PC-9 (cell line): ENCODE measurements around the gene SLC25A25. TPM values are rescaled to one million over a fixed set of nuclear protein-coding genes. Genes with fewer than 3 reads are reported as not detected.

ENCODE experiments used
- BruUV-seq: library from RNA; stranded (reverse); fragments of 400-500 nt; replicated peaks from 2 replicates; lab custom pipeline; 2021; lab: Mats Ljungman, UMichigan
- CTCF ChIA-PET: fragments of 300-600 bp; sonication (Branson Sonifier 250); formaldehyde crosslinking; loops from one replicate; lab custom pipeline; 2022; ENCODE audit warnings: antibody characterized with exemption; lab: Charles Lee
- POLR2A ChIA-PET: fragments of 300-600 bp; sonication (Branson Sonifier 250); formaldehyde crosslinking; loops from one replicate; lab custom pipeline; 2022; ENCODE audit warnings: antibody characterized with exemption; ENCODE audit not compliant: unreplicated experiment; lab: Charles Lee
- DNase-seq, 2 experiments: peaks; one replicate each; pipeline versions ENCODE4 v3.0.0 to v3.0.0-alpha.2; 2015 to 2022; ENCODE audit warnings: mixed read lengths in 1 of 2
- H2AFZ ChIP-seq: fragments of 200-600 bp; sonication (generic); 2 replicates; pipeline ENCODE4 v1.8.1; 2017; ENCODE audit warnings: antibody characterized with exemption
- H3F3A ChIP-seq: fragments of 200-600 bp; sonication (generic); 2 replicates; pipeline ENCODE4 v1.8.1; 2017; ENCODE audit warnings: antibody characterized with exemption, mild to moderate bottlenecking, low read depth; ENCODE audit not compliant: insufficient read depth
- H3K27ac ChIP-seq: fragments of 200-600 bp; sonication (generic); 2 replicates; pipeline ENCODE4 v1.6.1; 2016; ENCODE audit warnings: mixed run types
- H3K27me3 ChIP-seq: fragments of 200-600 bp; sonication (generic); 2 replicates; pipeline ENCODE4 v1.6.1; 2016; ENCODE audit warnings: low read depth, mixed run types; ENCODE audit not compliant: insufficient read depth
- H3K36me3 ChIP-seq: fragments of 200-600 bp; sonication (generic); 2 replicates; pipeline ENCODE4 v1.6.1; 2016; ENCODE audit warnings: low read depth, mixed run types
- H3K4me1 ChIP-seq: fragments of 200-600 bp; sonication (generic); replicated peaks from 2 replicates; pipeline ENCODE4 v1.6.1; 2016; ENCODE audit warnings: mixed run types; ENCODE audit not compliant: insufficient read depth
- H3K4me2 ChIP-seq: fragments of 200-600 bp; sonication (generic); 2 replicates; pipeline ENCODE4 v1.6.1; 2017; ENCODE audit warnings: mixed run types
- H3K4me3 ChIP-seq: fragments of 200-600 bp; sonication (generic); 2 replicates; pipeline ENCODE4 v1.6.1; 2016; ENCODE audit warnings: mixed run types
- H3K79me2 ChIP-seq: fragments of 200-600 bp; sonication (generic); 2 replicates; pipeline ENCODE4 v1.6.1; 2017; ENCODE audit warnings: low read depth, mixed run types
- H3K9me2 ChIP-seq: fragments of 200-600 bp; sonication (generic); 2 replicates; pipeline ENCODE4 v1.8.1; 2017; ENCODE audit warnings: mild to moderate bottlenecking; ENCODE audit not compliant: insufficient read depth
- H3K9me3 ChIP-seq: fragments of 200-600 bp; sonication (generic); 2 replicates; pipeline ENCODE4 v1.8.1; 2016; ENCODE audit warnings: low read depth; ENCODE audit not compliant: insufficient read depth
- H4K20me1 ChIP-seq: fragments of 200-600 bp; sonication (generic); 2 replicates; pipeline ENCODE4 v1.8.1; 2017; ENCODE audit not compliant: insufficient read depth
- CTCF ChIP-seq: fragments of 200-600 bp; sonication (generic); conservative IDR thresholded peaks from 2 replicates; pipeline ENCODE4 v1.6.1; 2017; ENCODE audit warnings: mixed run types, antibody characterized with exemption, mild to moderate bottlenecking, moderate library complexity
- EZH2 ChIP-seq: fragments of 200-600 bp; sonication (generic); IDR thresholded peaks from 2 replicates; pipeline ENCODE4 v1.8.0; 2017; ENCODE audit warnings: antibody characterized with exemption, low read depth
- intact Hi-C: fragments of 100-400 bp; cut with micrococcal nuclease; formaldehyde crosslinking; loops from one replicate; pipeline ENCODE4 v1.10.0; 2022; ENCODE audit not compliant: unreplicated experiment
- total RNA-seq: library from RNA; stranded (reverse); gene quantifications from 2 replicates; pipeline ENCODE4 v1.2.3, GENCODE V29; 2021

Gene SLC25A25
- total RNA-seq, 1 experiment from 2014 or later: 11.7 TPM

GRCh38 chr9:128078504-128079434, 10.7 kb downstream of the SLC25A25 start:
- H3K9me2 ChIP-seq: no peaks in the 10 kb centered on the region
- ChIA-PET CTCF (interaction anchor here (0.5 to 1.0 kb wide), 4 partner anchors 11 to 278 kb away, joined by 3 to 9 read pairs (median 4); partner anchors contain the start of gene NAIF1), POLR2A (interaction anchor here (0.5 to 1.0 kb wide), 11 partner anchors 11 to 854 kb away, joined by 3 to 13 read pairs (median 5); partner anchors contain the start of genes PIP5KL1 and SLC25A25)
- H3K4me3 ChIP-seq: no peak overlapping the region
- no peak overlapping the region for H2AFZ ChIP-seq
- peaks cover 35% of the 10 kb centered on the region for H3F3A ChIP-seq
- no TSS peak for BruUV-seq
- intact Hi-C loops: loop anchor here (1.0 to 2.0 kb wide), 2 partner anchors 16 to 20 kb away; no protein-coding TSS in a partner anchor
- H3K4me1 ChIP-seq: peaks cover 42% of the 10 kb centered on the region
- H4K20me1 ChIP-seq: no peaks in the 10 kb centered on the region
- peak; percentile 79 to 94 for DNase-seq
- peak overlapping the region; percentile 74 for H3K27ac ChIP-seq
- peak overlapping the region; percentile 45 for H3K4me2 ChIP-seq
- H3K79me2 ChIP-seq: peaks cover 59% of the 10 kb centered on the region
- TF ChIP-seq EZH2 (no peak), CTCF (no peak)
- no peaks in the 10 kb centered on the region for H3K9me3 ChIP-seq
- no peaks in the 10 kb centered on the region for H3K36me3 ChIP-seq
- no peaks in the 10 kb centered on the region for H3K27me3 ChIP-seq

- BruUV-seq: no TSS peak
- TF ChIP-seq EZH2: no peak
- no peak for TF ChIP-seq CTCF
- Histone ChIP-seq H2AFZ (no peak overlapping the region), H3K36me3 (no peaks in the 10 kb centered on the region), H3K9me2 (no peaks in the 10 kb centered on the region), H3F3A (peaks cover 32% of the 10 kb centered on the region), H3K79me2 (peaks cover 52% of the 10 kb centered on the region), H4K20me1 (no peaks in the 10 kb centered on the region), H3K27ac (peak overlapping the region; percentile 74; the same call in 1 of the 2 replicates), H3K4me1 (peaks cover 40% of the 10 kb centered on the region), H3K27me3 (no peaks in the 10 kb centered on the region), H3K9me3 (no peaks in the 10 kb centered on the region), H3K4me3 (no peak overlapping the region), H3K4me2 (no peak overlapping the region)
- no peak for DNase-seq
- ChIA-PET POLR2A (no interaction called here), CTCF (interaction anchor here (0.6 kb wide), 1 partner anchor 13 kb away, joined by 4 read pairs; no protein-coding TSS in a partner anchor)
- intact Hi-C loops: no loop called here
These were observed 12.2 kb downstream of the SLC25A25 start for GRCh38 chr9:128080206-128080605.

- intact Hi-C loops: no loop called here
- no peak for DNase-seq
- Histone ChIP-seq H3K4me3 (no peak overlapping the region), H3K9me3 (no peaks in the 10 kb centered on the region), H3K4me1 (peaks cover 40% of the 10 kb centered on the region), H3K9me2 (no peaks in the 10 kb centered on the region), H3K27ac (no peak overlapping the region), H3K27me3 (no peaks in the 10 kb centered on the region), H4K20me1 (no peaks in the 10 kb centered on the region), H3K36me3 (no peaks in the 10 kb centered on the region), H3K79me2 (peaks cover 48% of the 10 kb centered on the region), H3K4me2 (no peak overlapping the region), H3F3A (peaks cover 35% of the 10 kb centered on the region), H2AFZ (no peak overlapping the region)
- TF ChIP-seq EZH2 (no peak), CTCF (no peak)
- ChIA-PET CTCF (no interaction called here), POLR2A (interaction anchor here (0.8 kb wide), 1 partner anchor 13 kb away, joined by 3 read pairs; the partner anchor contains the start of gene SLC25A25)
- BruUV-seq: no TSS peak
These were observed 13.0 kb downstream of the SLC25A25 start for GRCh38 chr9:128081056-128081455.
